ENCODE data around the gene ADAT3.

Gene ADAT3

GRCh38 chr19:1921825-1922224, 16.6 kb downstream of the ADAT3 start:
- Mint-ChIP-seq H3K27ac (no peak overlapping the region), H3K4me1 (no peaks in the 10 kb centered on the region), H3K36me3 (ENCODE audit: low read depth) (peaks cover 28% of the 10 kb centered on the region), H3K9me3 (no peaks in the 10 kb centered on the region), H3K27me3 (ENCODE audit: low read depth) (no peaks in the 10 kb centered on the region), H3K4me3 (no peak overlapping the region)
- no peak for TF ChIP-seq CTCF (IDR thresholded peaks at IDR 0.05; ENCODE audit: unreplicated experiment in 3 of 3)

- H3K36me3 Mint-ChIP-seq (ENCODE audit: low read depth): peaks cover 27% of the 10 kb centered on the region
- peaks cover 2% of the 10 kb centered on the region for H3K27me3 Mint-ChIP-seq (ENCODE audit: low read depth)
- H3K27ac Mint-ChIP-seq: no peak overlapping the region
- no peaks in the 10 kb centered on the region for H3K9me3 Mint-ChIP-seq
- no peak for TF ChIP-seq CTCF (IDR thresholded peaks at IDR 0.05; ENCODE audit: unreplicated experiment in 3 of 3)
- H3K4me1 Mint-ChIP-seq: peaks cover 3% of the 10 kb centered on the region
- H3K4me3 Mint-ChIP-seq: no peak overlapping the region
Measured at GRCh38 chr19:1922803-1923202, 17.6 kb downstream of the ADAT3 start.

- TF ChIP-seq CTCF (IDR thresholded peaks at IDR 0.05; ENCODE audit: unreplicated experiment in 3 of 3): no peak
- peaks cover 25% of the 10 kb centered on the region for H3K36me3 Mint-ChIP-seq (ENCODE audit: low read depth)
- H3K4me3 Mint-ChIP-seq: no peak overlapping the region
- no peak overlapping the region for H3K27ac Mint-ChIP-seq
- peaks cover 7% of the 10 kb centered on the region for H3K27me3 Mint-ChIP-seq (ENCODE audit: low read depth)
- peaks cover 5% of the 10 kb centered on the region for H3K4me1 Mint-ChIP-seq
- H3K9me3 Mint-ChIP-seq: no peaks in the 10 kb centered on the region
Measured at GRCh38 chr19:1923319-1923718, 18.1 kb downstream of the ADAT3 start.

GRCh38 chr19:1924320-1924961, 19.2 kb downstream of the ADAT3 start:
- Mint-ChIP-seq H3K4me3 (no peak overlapping the region), H3K36me3 (ENCODE audit: low read depth) (peaks cover 22% of the 10 kb centered on the region), H3K9me3 (no peaks in the 10 kb centered on the region), H3K27me3 (ENCODE audit: low read depth) (peaks cover 7% of the 10 kb centered on the region), H3K4me1 (peaks cover 5% of the 10 kb centered on the region), H3K27ac (no peak overlapping the region)
- no peak for TF ChIP-seq CTCF (IDR thresholded peaks at IDR 0.05; ENCODE audit: unreplicated experiment in 3 of 3)

- Mint-ChIP-seq H3K27me3 (ENCODE audit: low read depth) (peaks cover 11% of the 10 kb centered on the region), H3K27ac (no peak overlapping the region), H3K4me1 (peaks cover 10% of the 10 kb centered on the region), H3K4me3 (no peak overlapping the region), H3K36me3 (ENCODE audit: low read depth) (peaks cover 22% of the 10 kb centered on the region), H3K9me3 (no peaks in the 10 kb centered on the region)
- no peak for TF ChIP-seq CTCF (IDR thresholded peaks at IDR 0.05; ENCODE audit: unreplicated experiment in 3 of 3)
Measured at GRCh38 chr19:1925544-1925943, 20.3 kb downstream of the ADAT3 start.

GRCh38 chr19:1929021-1929742, 24.0 kb downstream of the ADAT3 start:
- peak; percentile 73 to 90 (median 84) for TF ChIP-seq CTCF (IDR thresholded peaks at IDR 0.05; ENCODE audit: unreplicated experiment in 3 of 3)
- Mint-ChIP-seq H3K36me3 (ENCODE audit: low read depth) (peaks cover 4% of the 10 kb centered on the region), H3K27me3 (ENCODE audit: low read depth) (peaks cover 15% of the 10 kb centered on the region), H3K4me1 (peaks cover 10% of the 10 kb centered on the region), H3K27ac (no peak overlapping the region), H3K9me3 (no peaks in the 10 kb centered on the region), H3K4me3 (peak overlapping the region; percentile 56 to 70 (median 66))

All from nephron (organoid).